Hematopoietic multipotent progenitor cell (in vitro differentiated cells): ENCODE measurements around the gene KAZN. TPM values are rescaled to one million over a fixed set of nuclear protein-coding genes. Genes with fewer than 3 reads are reported as not detected.
A peak's percentile ranks its signal among the peaks of the same experiment; 100 is the strongest.

Source experiments
- DNase-seq, 3 donors: peaks; one replicate each; pipeline ENCODE4 v3.0.0-alpha.2; 2011 to 2015; ENCODE audit warnings: low read depth in 2 of 3, low spot score in 2 of 3
- total RNA-seq: library from RNA; depleted of rRNA; stranded (reverse); fragments of >200 nt; gene quantifications from one replicate; pipeline ENCODE4 v1.2.3, GENCODE V29; 2012

The KAZN gene
- total RNA-seq, 1 donor = 0.54 TPM

- DNase-seq = peak in 2 of 3 donors; percentile 9 to 65
Measured at GRCh38 chr1:14844356-14844755, 245.9 kb downstream of the KAZN start.

GRCh38 chr1:14844923-14845617 is 246.6 kb downstream of the KAZN start:
- DNase-seq = no peak

GRCh38 chr1:14845851-14846250 is 247.4 kb downstream of the KAZN start:
- no peak for DNase-seq

GRCh38 chr1:14846688-14847087 is 248.2 kb downstream of the KAZN start:
- DNase-seq = no peak

GRCh38 chr1:14848203-14848602 is 249.7 kb downstream of the KAZN start:
- DNase-seq = no peak

GRCh38 chr1:14848625-14849024 is 250.1 kb downstream of the KAZN start:
- no peak for DNase-seq

GRCh38 chr1:14849038-14849437 is 250.6 kb downstream of the KAZN start:
- no peak for DNase-seq

- peak in 2 of 3 donors; percentile 45 to 62 for DNase-seq
Measured at GRCh38 chr1:14850563-14850962, 252.1 kb downstream of the KAZN start.

- no peak for DNase-seq
Measured at GRCh38 chr1:14851760-14852159, 253.3 kb downstream of the KAZN start.

GRCh38 chr1:14852291-14852690 is 253.8 kb downstream of the KAZN start:
- no peak for DNase-seq

- no peak for DNase-seq
Measured at GRCh38 chr1:14853518-14853917, 255.0 kb downstream of the KAZN start.

GRCh38 chr1:14855268-14855667 is 256.8 kb downstream of the KAZN start:
- no peak for DNase-seq

GRCh38 chr1:14855801-14856200 is 257.3 kb downstream of the KAZN start:
- no peak for DNase-seq

GRCh38 chr1:14857436-14858195 is 259.1 kb downstream of the KAZN start:
- no peak for DNase-seq

GRCh38 chr1:14862114-14862771 is 263.8 kb downstream of the KAZN start:
- peak in 1 of 3 donors; percentile 26 for DNase-seq

- no peak for DNase-seq
Measured at GRCh38 chr1:14865106-14865505, 266.6 kb downstream of the KAZN start.

GRCh38 chr1:14866911-14867612 is 268.6 kb downstream of the KAZN start:
- DNase-seq = no peak

- DNase-seq = no peak
Measured at GRCh38 chr1:14869187-14869586, 270.7 kb downstream of the KAZN start.

- no peak for DNase-seq
Measured at GRCh38 chr1:14871218-14871970, 272.9 kb downstream of the KAZN start.

GRCh38 chr1:14872762-14873161 is 274.3 kb downstream of the KAZN start:
- DNase-seq = no peak
